HG03558 (cell line): Measurements from ENCODE around the gene C1orf115.
A peak's percentile ranks its signal among the peaks of the same experiment; 100 is the strongest.
"Not testable (repeated sequence)": the region's sequence is repeated elsewhere in the genome, so short reads cannot be mapped to it uniquely, and the experiment has no call there.

Experiments
- ATAC-seq: cut with Tn5 transposase; IDR thresholded peaks from one replicate; pipeline ENCODE4 v1.9.1; 2021; ENCODE audit warnings: moderate number of reproducible peaks; ENCODE audit not compliant: unreplicated experiment; ENCODE audit errors: extremely low read depth

Gene C1orf115

DNA sequence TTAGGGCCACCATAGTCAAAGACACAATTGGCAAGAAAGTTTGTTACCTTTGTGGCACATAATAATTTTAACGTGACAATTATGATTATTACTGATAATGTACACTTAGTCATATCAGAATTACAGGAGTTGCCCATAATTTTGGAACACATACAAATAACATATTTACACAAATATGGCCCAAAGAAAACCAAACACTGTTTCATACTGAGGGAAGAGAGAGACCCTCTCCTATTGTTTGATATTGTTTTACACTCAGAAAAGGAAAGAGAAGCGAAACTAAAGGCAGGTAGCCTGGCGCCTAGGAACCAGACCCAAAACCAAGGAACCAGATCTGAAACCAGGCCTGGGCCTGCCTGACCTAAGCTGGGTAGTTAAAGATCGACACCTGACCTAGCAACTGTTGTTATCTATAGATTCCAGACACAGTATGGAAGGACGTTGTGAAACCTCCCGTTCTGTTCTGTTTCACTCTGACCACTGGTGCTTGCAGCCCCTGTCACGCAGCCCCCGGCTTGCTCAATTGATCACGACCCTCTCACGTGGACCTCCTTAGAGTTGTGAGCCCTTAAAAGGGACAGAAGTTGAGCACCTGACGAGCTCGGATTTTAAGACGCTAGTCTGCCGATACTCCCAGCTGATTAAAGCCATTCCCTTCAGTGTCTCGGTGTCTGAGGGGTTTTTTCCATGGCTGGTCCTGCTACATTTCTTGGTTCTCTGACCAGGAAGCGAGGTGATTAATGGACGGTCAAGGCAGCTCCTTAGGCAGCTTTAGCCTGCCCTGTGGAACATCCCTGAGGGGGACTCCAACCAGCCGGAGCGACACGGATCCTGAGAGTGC is 27.9 kb downstream of the C1orf115 start:
- no peak for ATAC-seq

DNA sequence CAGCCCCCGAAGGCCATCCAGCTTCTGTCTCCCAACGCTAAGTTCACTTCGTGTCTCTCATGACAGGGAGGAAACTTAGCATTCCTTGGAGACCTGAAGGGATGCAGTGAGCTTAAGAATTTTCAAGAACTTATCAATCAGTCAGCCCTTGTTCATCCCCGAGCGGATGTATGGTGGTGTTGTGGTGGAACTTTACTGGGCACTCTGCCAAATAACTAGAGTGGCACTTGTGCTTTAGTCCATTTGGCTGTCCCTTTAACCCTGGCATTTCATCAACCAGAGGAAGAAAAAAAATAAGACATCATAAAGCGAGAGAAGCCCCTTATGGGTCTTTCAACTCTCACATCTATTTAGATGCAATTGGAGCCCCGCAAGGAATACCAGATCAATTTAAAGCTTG is 31.1 kb downstream of the C1orf115 start:
- not testable (repeated sequence) for ATAC-seq

DNA sequence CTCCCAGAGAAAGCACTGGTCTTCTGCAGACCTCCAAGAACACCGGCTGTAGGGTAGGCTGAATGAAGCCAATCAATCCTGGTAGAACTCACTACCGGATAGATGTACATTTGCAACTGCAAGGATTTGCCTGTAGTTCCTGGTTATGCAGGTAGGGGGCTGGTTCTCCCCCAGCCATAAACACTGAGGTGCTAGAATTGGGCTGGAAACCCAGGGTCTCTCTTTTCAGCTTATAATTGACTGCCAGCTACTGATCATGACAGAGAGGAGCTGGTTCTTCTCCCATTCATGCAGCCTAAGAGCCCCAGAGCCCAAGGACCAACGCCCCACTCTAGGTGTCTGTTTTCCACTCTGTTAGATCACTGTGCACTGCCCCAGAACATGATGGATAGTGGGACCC is 36.5 kb downstream of the C1orf115 start:
- ATAC-seq, result no peak

DNA sequence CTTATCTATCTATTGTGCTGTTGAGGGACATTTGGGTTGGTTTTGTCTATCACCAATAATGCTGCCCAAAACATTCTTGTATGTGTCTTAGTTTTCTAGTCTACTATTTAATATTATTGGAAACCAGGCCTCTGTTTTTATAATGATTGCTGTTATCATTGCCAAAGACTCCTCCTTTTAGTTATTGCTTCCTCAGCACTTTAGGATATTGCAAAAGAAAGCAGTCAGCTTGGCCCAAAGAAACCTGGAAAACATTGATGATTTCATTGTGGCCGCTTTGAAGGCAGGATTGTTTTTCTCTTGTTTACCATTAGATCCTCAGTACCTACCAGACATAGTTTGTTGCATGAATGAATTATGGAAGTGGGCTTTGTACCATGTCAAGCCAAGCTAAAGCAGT is 37.4 kb downstream of the C1orf115 start:
- no peak for ATAC-seq

DNA sequence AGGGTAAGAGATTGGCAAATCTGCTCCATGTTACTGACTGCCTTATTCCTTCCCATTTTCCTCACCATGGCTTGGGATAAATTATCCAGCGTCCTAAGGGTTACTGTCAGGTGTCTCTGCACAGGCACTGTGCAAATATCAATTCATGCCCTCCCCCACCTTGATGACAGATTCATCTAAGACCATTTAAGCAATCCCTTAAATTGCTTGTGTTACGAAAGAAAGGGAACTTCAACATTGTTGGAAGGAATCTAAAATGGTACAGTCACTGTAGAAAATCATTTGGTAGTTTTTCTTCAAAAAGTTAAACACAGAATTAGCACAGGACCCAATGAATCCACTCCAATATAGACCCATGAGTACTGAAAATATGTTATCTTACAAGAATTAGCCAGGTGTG is 40.3 kb downstream of the C1orf115 start:
- ATAC-seq, result no peak

DNA sequence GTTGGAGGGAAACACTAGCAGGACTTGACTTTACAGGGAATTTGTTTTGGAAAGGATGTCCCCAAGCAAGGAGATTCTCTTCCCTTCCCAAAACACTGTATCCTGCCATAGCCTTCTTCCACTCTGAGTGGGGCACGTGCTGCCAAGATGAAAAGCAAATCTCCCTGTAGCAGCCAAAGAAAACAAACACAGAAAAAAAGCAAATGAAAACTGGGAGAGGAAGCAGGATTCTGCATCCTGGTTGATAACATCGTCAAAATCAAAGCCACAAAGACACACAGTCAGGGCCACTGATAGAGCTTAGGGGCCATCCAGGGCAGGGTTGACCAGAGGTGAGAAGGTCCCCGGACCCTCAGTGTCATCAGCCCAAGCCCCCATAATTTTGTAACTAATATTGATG is 42.0 kb downstream of the C1orf115 start:
- no peak for ATAC-seq

DNA sequence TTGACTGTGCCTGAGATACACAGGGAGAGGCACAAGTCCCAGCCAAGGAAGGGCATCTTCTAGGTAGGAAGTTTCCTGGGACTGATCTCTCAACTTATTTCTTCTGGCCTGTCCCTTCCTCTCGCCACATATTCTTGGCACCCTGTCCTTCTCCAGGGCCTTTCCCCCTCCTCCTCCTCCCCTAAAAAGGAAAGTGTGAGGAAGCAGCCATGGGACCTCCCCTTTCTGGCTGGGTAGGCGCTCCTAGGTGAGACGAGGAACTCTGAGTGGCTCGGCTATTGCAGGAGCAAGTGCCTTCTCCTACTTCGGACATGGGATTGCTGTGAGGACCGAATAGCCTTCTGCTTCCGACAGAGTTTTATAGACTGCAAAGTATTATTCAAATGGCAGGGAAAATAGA is 42.5 kb downstream of the C1orf115 start:
- no peak for ATAC-seq

DNA sequence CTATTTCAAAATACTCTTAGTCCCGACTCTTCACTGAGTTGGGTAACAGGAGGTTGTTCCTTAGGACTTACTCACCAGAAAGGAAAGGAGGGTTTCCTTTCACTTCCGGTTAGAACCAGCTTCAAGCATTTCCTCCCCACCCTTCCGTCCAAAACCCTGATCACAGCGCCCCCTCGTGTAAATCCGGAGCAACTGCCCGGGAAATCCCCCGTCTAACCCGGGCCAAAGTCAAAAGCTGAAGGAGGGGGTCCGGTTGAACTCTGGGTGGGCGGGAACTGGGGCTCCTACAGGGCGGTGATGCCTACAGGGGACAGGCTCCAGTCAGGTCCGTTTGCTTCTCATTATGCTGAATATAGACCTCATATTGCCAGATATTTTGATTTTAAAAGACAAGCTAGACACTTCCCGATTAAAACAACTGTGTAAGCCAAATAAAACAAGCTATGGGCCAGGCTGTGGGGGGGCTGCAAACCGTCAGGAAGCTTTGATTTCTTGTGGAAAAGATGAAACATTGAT is 43.0 kb downstream of the C1orf115 start:
- peak; percentile 81 for ATAC-seq

DNA sequence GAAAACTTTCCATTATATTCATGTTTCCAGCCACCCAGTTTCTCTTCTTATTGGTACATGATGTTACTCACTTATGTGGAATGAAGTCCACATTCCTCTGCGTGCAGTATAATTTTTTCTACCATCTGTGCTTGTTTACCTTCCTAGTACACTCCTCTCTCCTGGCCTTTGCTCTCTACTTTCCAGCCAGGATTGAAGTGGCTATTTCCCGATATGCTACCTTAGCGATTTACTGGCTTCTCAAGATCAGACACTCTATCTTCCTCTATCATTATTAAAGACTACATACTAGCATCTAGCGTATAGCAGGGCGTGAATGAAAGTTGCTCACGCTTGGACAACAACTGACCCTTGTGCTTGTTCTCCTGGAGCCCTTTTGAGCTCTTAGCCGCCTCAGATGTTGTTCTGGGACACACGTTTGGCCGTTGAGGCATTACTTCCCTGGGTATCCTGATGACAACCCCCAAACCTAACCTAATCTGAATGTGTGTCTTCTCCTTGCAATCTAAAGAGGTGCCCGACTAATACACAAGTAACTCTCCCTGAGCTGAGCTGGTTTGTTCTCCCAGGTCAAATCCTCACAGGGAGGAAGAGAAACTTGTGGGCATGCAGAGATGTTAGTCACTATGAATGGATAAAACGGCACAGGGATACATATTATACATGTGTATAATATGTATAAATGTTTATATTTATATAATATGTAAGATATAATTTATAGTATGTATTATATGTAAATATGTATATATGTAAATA is 44.6 kb downstream of the C1orf115 start:
- ATAC-seq, result no peak

DNA sequence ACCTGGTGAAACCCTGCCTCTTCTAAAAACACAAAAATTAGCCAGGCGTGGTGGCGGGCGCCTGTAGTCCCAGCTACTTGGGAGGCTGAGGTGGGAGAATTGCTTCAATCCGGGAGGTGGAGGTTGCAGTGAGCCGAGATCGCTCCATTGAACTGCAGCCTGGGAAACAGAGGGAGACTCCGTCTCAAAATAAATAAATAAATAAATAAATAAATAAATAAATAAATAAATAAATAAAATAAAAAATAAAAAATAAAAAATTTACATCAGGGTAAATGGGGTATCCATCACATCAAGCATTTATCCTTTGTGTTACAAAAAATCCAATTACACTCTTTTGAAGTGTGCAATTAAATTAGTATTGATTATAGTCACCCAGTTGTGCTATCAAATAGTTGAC is 46.1 kb downstream of the C1orf115 start:
- ATAC-seq, result not testable (repeated sequence)

DNA sequence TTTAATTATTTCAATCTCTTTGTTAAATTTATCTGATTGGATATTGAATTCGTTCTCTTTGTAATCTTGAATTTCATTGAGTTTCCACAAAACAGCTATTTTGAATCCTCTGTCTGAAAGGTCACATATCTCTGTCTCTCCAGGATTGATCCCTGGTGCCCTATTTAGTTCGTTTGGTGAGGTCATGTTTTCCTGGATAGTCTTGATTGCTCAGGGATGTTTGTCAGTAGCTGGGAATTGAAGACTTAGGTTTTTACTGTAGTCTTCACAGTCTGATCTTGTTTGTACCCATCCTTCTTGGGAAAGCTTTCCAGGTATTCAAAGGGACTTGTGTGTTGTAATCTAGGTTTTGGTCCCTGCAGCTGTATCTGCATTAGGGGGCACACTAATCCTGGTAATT is 51.2 kb downstream of the C1orf115 start:
- no peak for ATAC-seq

DNA sequence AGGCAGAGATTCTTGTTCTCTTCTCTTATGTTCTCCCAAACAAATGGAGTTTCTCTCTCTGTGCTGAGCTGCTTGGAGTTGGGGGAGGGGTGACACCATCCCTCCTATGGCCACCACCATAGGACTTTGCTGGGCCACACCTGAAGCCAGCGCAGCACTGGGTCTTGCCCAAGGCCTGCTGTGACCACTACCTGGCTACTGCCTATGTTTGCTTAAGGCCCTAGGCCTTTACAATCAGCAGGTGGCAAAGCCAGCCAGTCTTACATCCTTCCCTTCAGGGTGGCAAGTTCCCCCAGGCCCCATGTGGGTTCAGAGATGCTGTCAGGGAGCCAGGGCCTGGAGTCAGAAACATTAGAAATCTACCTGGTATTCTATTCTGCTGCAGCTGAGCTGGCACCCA is 51.7 kb downstream of the C1orf115 start:
- ATAC-seq, result no peak

DNA sequence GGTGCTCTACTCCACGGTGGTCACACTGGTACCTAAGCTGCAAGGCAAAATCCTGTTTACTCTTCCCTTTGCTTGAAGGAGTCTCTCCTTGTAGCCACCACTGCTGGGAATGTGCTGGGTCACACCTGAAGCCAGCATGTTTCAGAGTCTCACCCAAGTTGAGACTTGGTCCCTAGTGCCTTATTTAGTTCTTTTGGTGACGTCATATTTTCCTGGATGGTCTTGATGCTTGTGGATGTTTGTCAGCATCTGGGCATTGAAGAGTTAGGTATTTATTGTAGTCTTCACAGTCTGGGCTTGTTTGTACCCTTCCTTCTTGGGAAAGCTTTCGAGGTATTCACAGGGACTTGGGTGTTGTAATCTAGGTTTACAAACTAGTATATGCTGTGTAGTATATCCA is 52.4 kb downstream of the C1orf115 start:
- no peak for ATAC-seq

DNA sequence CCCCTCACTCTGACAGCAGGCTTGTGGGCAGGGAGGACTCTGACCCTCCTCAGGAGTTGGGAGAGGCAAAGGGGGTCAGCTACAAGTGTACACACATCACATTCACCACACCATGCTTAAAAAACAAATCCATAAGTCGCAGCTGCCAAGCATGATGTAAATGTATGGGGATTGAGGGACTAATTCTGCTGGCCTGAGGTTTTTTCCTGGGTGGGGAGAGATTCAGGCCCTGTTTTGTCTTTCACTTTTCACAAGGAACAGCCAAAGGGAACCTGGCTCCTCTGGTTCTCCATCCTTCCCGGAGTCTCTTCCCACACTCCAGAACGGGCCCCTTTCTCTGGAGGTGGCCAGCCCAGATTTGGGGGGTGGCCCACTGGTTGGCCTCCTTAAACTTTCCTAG is 56.7 kb downstream of the C1orf115 start:
- ATAC-seq, result no peak

DNA sequence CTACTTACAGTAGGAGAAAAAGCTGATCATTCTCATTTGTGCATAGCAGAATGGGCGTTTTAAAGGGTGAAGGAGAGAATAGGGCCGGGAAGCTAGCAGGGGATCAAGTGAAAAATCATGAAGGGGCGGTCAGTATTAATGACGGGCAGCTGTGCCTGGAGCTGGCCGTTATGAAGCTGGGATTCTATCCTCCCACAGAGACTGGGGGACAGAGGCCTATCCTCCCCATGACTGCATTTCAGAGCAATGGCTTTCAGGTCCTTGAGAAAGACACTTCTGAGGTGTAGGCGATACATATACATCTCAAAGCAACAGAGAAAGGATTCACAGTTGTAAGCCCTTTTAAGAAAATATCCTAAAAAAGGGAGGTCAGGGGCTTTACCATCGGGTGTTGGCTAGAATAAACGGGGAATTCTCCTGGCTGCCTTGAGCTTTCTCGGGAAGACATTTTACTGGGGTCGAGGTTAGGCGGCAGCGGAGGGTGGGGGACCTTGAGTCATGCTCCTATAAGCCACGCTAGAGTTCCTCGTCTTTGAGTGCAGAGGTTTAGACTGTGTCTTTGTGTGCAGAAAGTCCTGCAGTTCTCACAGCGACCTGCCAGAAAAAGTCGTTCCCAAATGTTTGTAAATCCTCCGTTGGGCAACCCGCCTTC is 57.4 kb downstream of the C1orf115 start:
- no peak for ATAC-seq

DNA sequence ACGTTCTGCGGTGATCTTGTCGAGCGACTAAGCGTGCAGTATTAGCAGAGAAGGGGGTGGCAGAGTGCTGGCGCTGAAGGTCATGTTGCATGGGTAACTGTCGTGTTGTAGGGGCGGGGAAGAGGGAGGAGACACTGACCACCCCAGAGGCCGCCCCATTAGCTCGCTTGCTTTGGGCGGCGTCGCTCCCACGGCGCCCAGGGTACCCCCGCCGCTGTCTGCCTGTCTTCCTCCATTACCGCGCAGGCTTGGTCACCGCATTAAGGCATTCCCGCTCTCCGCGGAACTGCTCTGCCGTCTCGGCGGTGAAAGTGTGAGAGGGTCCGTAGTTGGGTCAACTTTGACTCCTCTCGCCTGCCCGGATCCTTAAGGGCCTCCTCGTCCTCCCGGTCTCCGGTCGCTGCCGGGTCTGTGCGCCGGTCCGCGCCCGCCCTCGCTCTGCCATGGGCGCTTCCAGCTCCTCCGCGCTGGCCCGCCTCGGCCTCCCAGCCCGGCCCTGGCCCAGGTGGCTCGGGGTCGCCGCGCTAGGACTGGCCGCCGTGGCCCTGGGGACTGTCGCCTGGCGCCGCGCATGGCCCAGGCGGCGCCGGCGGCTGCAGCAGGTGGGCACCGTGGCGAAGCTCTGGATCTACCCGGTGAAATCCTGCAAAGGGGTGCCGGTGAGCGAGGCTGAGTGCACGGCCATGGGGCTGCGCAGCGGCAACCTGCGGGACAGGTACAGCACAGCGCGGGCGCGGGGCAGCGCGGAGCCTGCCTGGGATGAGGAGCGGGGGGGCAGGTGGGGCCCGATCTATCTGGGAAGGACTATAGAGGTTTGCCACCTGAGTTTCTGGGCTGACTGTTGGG is 58.1 kb downstream of the C1orf115 start, which contains the start of gene MTARC2:
TSS of gene MTARC2 (plus strand) at position 234 of the 846 bp plus-strand sequence. CDS start at position 444, 210 bp downstream.
- peak; percentile 89 for ATAC-seq
